RPMI8226 (cell line): ENCODE data around the gene SYT7.

ENCODE experiments used
- DNase-seq: peaks from one replicate; pipeline ENCODE4 v3.0.0-alpha.2; 2015

The SYT7 gene

GRCh38 chr11:61607920-61608599 is 27.2 kb upstream of the SYT7 start:
- no peak for DNase-seq

GRCh38 chr11:61607426-61607825 is 26.6 kb upstream of the SYT7 start:
- no peak for DNase-seq

- DNase-seq: no peak
Measured at GRCh38 chr11:61603667-61604066, 22.8 kb upstream of the SYT7 start.

GRCh38 chr11:61602775-61603569 is 22.1 kb upstream of the SYT7 start:
- DNase-seq: no peak

GRCh38 chr11:61601512-61601911 is 20.6 kb upstream of the SYT7 start:
- no peak for DNase-seq

- no peak for DNase-seq
Measured at GRCh38 chr11:61599968-61600710, 19.3 kb upstream of the SYT7 start.

GRCh38 chr11:61598886-61599868 is 18.3 kb upstream of the SYT7 start:
- DNase-seq: no peak

GRCh38 chr11:61598374-61598773 is 17.5 kb upstream of the SYT7 start:
- DNase-seq: no peak

GRCh38 chr11:61596990-61597389 is 16.1 kb upstream of the SYT7 start:
- DNase-seq: no peak

- DNase-seq: no peak
Measured at GRCh38 chr11:61596542-61596941, 15.7 kb upstream of the SYT7 start.

- DNase-seq: no peak
Measured at GRCh38 chr11:61594907-61595257, 14.0 kb upstream of the SYT7 start.

- no peak for DNase-seq
Measured at GRCh38 chr11:61593151-61593550, 12.3 kb upstream of the SYT7 start.

- DNase-seq: no peak
Measured at GRCh38 chr11:61592176-61592575, 11.3 kb upstream of the SYT7 start.

- DNase-seq: no peak
Measured at GRCh38 chr11:61589961-61590360, 9.1 kb upstream of the SYT7 start.

- DNase-seq: no peak
Measured at GRCh38 chr11:61588728-61589191, 7.9 kb upstream of the SYT7 start.

GRCh38 chr11:61587951-61588727 is 7.3 kb upstream of the SYT7 start:
- peak; percentile 60 for DNase-seq

- no peak for DNase-seq
Measured at GRCh38 chr11:61587541-61587941, 6.7 kb upstream of the SYT7 start.

- DNase-seq: no peak
Measured at GRCh38 chr11:61586792-61587430, 6.0 kb upstream of the SYT7 start.

- no peak for DNase-seq
Measured at GRCh38 chr11:61585115-61585514, 4.2 kb upstream of the SYT7 start.

- DNase-seq: no peak
Measured at GRCh38 chr11:61581931-61582330, 1.1 kb upstream of the SYT7 start.

- DNase-seq: no peak
Measured at GRCh38 chr11:61580271-61580888, 496 bp downstream of the SYT7 start.
